Mesendoderm (in vitro differentiated cells): ENCODE data around the gene SLC25A51.
A peak's percentile ranks its signal among the peaks of the same experiment; 100 is the strongest.

ENCODE experiments used
- DNase-seq: peaks from one replicate; pipeline ENCODE4 v3.0.0; 2013
- H2AK5ac ChIP-seq: 2 replicates; pipeline ENCODE4 v1.6.1; 2013; ENCODE audit warnings: low read length, inconsistent platforms
- H2BK120ac ChIP-seq: 2 replicates; pipeline ENCODE4 v1.6.1; 2013; ENCODE audit warnings: low read depth, mild to moderate bottlenecking, low read length, moderate library complexity, mixed read lengths
- H2BK15ac ChIP-seq: replicated peaks from 2 replicates; pipeline ENCODE4 v1.6.1; 2013; ENCODE audit warnings: low read depth, mild to moderate bottlenecking, moderate library complexity
- H2BK5ac ChIP-seq: 2 replicates; pipeline ENCODE4 v1.6.1; 2013; ENCODE audit warnings: low read length, inconsistent platforms
- H3K18ac ChIP-seq: 2 replicates; pipeline ENCODE4 v1.6.1; 2013; ENCODE audit warnings: mild to moderate bottlenecking, low read length, mixed read lengths
- H3K23ac ChIP-seq: one replicate; pipeline ENCODE4 v1.6.1; 2013; ENCODE audit warnings: low read length
- H3K27ac ChIP-seq: 2 replicates; pipeline ENCODE4 v1.5.1; 2013; ENCODE audit warnings: low read depth, mild to moderate bottlenecking, inconsistent platforms, low read length, moderate library complexity
- H3K27me3 ChIP-seq: 2 replicates; pipeline ENCODE4 v1.6.1; 2013; ENCODE audit warnings: low read length, control low read depth, mild to moderate bottlenecking, inconsistent platforms; ENCODE audit not compliant: insufficient read depth, poor library complexity
- H3K36me3 ChIP-seq: 2 replicates; pipeline ENCODE4 v1.6.1; 2013; ENCODE audit warnings: low read length, inconsistent platforms; ENCODE audit not compliant: control insufficient read depth, insufficient read depth
- H3K4ac ChIP-seq: one replicate; pipeline ENCODE4 v1.6.1; 2013; ENCODE audit warnings: low read depth, mild to moderate bottlenecking, low read length, moderate library complexity
- H3K4me1 ChIP-seq: 2 replicates; pipeline ENCODE4 v1.6.1; 2013; ENCODE audit warnings: low read depth, low read length, inconsistent platforms; ENCODE audit not compliant: control insufficient read depth
- H3K4me2 ChIP-seq: 2 replicates; pipeline ENCODE4 v1.6.1; 2013; ENCODE audit warnings: low read length
- H3K4me3 ChIP-seq: 2 replicates; pipeline ENCODE4 v1.5.1; 2013; ENCODE audit warnings: mild to moderate bottlenecking, low read length
- H3K56ac ChIP-seq: one replicate; pipeline ENCODE4 v1.6.1; 2013; ENCODE audit warnings: low read length
- H3K79me1 ChIP-seq: 2 replicates; pipeline ENCODE4 v1.6.1; 2013; ENCODE audit warnings: low read length, inconsistent platforms
- H3K79me2 ChIP-seq: 2 replicates; pipeline ENCODE4 v1.6.1; 2013; ENCODE audit warnings: mild to moderate bottlenecking, low read length; ENCODE audit not compliant: control insufficient read depth, insufficient read depth
- H3K9ac ChIP-seq: 2 replicates; pipeline ENCODE4 v1.6.1; 2013; ENCODE audit warnings: low read length, inconsistent platforms
- H4K5ac ChIP-seq: one replicate; pipeline ENCODE4 v1.6.1; 2013; ENCODE audit warnings: low read length
- H4K8ac ChIP-seq: one replicate; pipeline ENCODE4 v1.6.1; 2013; ENCODE audit warnings: low read depth, mild to moderate bottlenecking, control low read depth, low read length, moderate library complexity
- WGBS: extraction: QIAGEN DNeasy Blood & Tissue Kit; methylation state at CpG from one replicate; pipeline ENCODE4 v1.1.7; 2013; ENCODE audit warnings: low lambda C conversion rate, missing lambda C conversion rate; ENCODE audit not compliant: insufficient coverage; ENCODE audit errors: extremely low coverage; 5-methylcytosine and 5-hydroxymethylcytosine counted together

SLC25A51 gene

DNA sequence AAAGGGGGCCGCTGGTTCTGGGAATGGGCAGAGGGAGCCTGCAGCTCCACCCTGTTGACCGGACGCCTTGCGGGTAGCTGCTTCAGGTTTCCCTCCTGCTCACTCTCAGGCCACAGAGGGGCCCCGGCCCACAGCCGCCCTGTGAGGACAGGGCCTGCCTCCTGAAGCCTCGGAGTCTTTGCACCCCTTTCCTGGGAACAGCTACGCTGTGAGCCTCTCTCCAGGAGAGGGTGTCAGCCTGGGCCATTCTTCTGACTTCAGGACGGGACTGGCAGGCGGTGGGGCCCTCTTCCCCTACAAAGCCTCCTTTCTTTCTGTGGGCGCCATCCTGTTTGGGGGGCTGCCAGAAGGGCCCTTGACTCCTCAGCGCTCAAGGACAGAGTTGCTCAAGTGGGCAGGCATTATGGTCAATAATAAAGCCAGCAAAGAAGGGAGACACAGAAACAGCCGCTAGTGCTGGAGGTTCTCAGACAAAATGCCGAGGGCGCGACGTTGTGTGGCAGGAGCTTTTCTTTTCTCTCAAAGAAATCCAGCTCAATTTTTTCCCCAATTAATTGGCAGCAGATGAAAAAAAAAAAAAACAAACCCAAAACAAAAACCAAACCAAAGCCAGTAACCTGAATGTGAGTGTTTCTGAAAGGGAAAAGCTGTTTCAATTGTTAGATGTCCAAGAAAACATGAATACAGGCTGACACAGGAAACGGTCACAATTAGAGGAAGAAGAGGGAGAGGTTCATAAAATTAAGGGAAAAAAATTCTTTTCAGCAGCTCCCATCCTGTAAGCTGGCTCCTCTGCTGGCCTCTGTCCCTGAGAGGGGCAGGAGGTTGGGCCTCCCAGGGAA is 12.8 kb upstream of the SLC25A51 start:
- H3K36me3 ChIP-seq = peaks cover 3% of the 10 kb centered on the region
- no peak overlapping the region for H3K23ac ChIP-seq
- no peak overlapping the region for H3K56ac ChIP-seq
- H3K4me3 ChIP-seq = no peak overlapping the region
- no peak overlapping the region for H3K27ac ChIP-seq
- no peak overlapping the region for H2BK15ac ChIP-seq
- no peak overlapping the region for H4K8ac ChIP-seq
- no peak for DNase-seq
- H3K4me2 ChIP-seq = no peak overlapping the region
- no peak overlapping the region for H3K9ac ChIP-seq
- no peak overlapping the region for H3K18ac ChIP-seq
- no CpG with 5 or more reads among the region's 18 CpGs for WGBS
- H3K27me3 ChIP-seq = no peaks in the 10 kb centered on the region
- H2BK5ac ChIP-seq = no peak overlapping the region
- H3K79me2 ChIP-seq = no peaks in the 10 kb centered on the region
- peaks cover 1% of the 10 kb centered on the region for H3K79me1 ChIP-seq
- H2AK5ac ChIP-seq = no peak overlapping the region
- H3K4ac ChIP-seq = no peak overlapping the region
- no peak overlapping the region for H4K5ac ChIP-seq
- H3K4me1 ChIP-seq = no peaks in the 10 kb centered on the region
- no peak overlapping the region for H2BK120ac ChIP-seq

DNA sequence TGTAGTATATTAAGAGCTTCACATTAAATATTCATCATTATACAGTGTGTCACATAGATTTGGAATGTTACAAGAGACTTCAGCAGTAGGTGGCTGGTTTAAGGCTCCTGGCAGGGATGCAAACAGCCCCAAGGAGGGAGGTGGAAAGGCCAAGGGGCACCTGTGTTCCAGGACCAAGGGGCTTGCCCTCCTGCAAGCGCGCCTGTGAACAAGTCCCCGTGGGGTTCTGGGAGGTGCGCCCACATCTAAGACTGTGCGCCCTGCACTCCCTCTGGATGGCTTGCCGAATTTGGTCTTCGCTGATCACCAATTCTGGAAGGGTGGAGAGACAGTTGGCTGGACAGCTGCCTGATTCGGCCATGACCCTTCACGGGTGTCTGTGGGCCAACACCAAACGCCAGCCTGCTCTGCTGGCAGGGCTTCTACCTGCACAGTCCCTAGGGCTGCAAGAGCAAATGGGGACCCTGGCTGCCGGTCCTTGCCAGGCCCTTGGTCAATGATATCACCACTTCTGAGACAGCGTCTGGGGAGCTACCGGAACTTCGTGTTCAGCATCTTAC is 12.1 kb upstream of the SLC25A51 start:
- H3K79me1 ChIP-seq = no peaks in the 10 kb centered on the region
- H3K18ac ChIP-seq = no peak overlapping the region
- no peak overlapping the region for H3K23ac ChIP-seq
- no peak overlapping the region for H2BK120ac ChIP-seq
- no peak overlapping the region for H3K9ac ChIP-seq
- H3K36me3 ChIP-seq = peaks cover 3% of the 10 kb centered on the region
- no peak overlapping the region for H4K5ac ChIP-seq
- no peak overlapping the region for H3K4ac ChIP-seq
- H3K56ac ChIP-seq = no peak overlapping the region
- WGBS = no CpG with 5 or more reads among the region's 14 CpGs
- H3K79me2 ChIP-seq = no peaks in the 10 kb centered on the region
- H3K27ac ChIP-seq = no peak overlapping the region
- no peaks in the 10 kb centered on the region for H3K27me3 ChIP-seq
- H4K8ac ChIP-seq = no peak overlapping the region
- H3K4me3 ChIP-seq = no peak overlapping the region
- no peak overlapping the region for H2AK5ac ChIP-seq
- H2BK5ac ChIP-seq = no peak overlapping the region
- DNase-seq = no peak
- H2BK15ac ChIP-seq = no peak overlapping the region
- no peaks in the 10 kb centered on the region for H3K4me1 ChIP-seq
- H3K4me2 ChIP-seq = no peak overlapping the region

DNA sequence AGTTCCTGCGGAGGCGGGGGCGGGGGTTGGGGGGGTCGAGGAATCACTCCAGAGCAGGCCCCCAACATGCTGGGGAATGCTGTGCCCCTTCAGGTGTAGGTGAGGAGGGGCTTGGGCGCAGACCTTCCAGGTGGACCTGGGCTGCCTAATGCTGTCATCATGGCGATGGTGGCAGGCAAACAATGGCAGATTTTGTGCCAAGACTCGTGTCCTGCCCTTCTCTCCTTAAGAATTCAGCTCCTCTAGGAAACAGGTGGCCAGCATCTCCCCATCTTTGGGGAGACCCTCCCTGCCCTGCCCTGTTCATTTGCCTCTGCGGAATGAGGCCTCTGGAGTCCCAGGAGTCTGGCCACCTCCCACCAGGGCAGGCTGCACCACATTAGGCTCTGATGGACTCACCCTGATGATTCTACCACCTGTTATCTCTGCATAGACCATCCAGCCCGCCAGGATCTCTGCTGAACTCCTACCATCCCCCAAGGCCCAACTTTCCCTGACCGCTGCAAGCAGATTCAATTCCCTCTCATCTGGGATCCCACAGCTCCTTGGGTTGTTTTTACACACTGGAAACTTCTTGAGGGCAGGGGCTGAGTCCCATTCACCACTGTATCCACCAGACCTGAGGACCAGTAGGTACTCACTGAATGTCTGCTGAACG is 10.9 kb upstream of the SLC25A51 start:
- H3K4me3 ChIP-seq = no peak overlapping the region
- DNase-seq = no peak
- H2BK5ac ChIP-seq = no peak overlapping the region
- no peak overlapping the region for H3K23ac ChIP-seq
- H2BK15ac ChIP-seq = no peak overlapping the region
- H3K4me1 ChIP-seq = no peaks in the 10 kb centered on the region
- no peak overlapping the region for H4K8ac ChIP-seq
- H3K18ac ChIP-seq = no peak overlapping the region
- no peak overlapping the region for H3K56ac ChIP-seq
- no CpG with 5 or more reads among the region's 11 CpGs for WGBS
- H2AK5ac ChIP-seq = no peak overlapping the region
- no peak overlapping the region for H2BK120ac ChIP-seq
- H3K79me2 ChIP-seq = no peaks in the 10 kb centered on the region
- no peak overlapping the region for H4K5ac ChIP-seq
- H3K9ac ChIP-seq = no peak overlapping the region
- no peak overlapping the region for H3K27ac ChIP-seq
- H3K79me1 ChIP-seq = no peaks in the 10 kb centered on the region
- no peaks in the 10 kb centered on the region for H3K27me3 ChIP-seq
- H3K4ac ChIP-seq = no peak overlapping the region
- H3K36me3 ChIP-seq = peaks cover 3% of the 10 kb centered on the region
- H3K4me2 ChIP-seq = no peak overlapping the region

DNA sequence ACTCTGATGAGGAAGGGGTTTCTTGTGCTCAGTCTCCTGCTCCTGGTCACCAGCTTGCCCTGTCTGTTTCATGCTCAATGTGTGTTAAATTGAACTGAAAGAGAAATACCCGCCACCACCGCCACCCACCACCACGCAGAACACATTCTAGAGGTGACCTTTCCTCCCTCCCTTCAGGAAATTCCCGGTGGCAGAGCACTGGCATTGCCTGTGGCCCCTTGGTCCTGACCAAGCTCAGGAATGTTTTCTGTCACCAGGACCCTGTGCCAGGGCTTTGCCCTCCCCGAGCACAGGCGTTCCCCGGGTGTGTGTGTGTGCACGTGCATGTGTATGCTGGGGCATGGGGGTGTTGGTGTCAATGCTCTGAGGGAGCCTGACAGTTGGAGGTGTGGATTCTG is 10.2 kb upstream of the SLC25A51 start:
- H3K4me3 ChIP-seq = no peak overlapping the region
- H3K79me2 ChIP-seq = no peaks in the 10 kb centered on the region
- no peak overlapping the region for H2BK5ac ChIP-seq
- no peak overlapping the region for H2AK5ac ChIP-seq
- no peak for DNase-seq
- no peak overlapping the region for H3K4me2 ChIP-seq
- H3K27ac ChIP-seq = no peak overlapping the region
- H3K56ac ChIP-seq = no peak overlapping the region
- no peak overlapping the region for H4K5ac ChIP-seq
- H3K79me1 ChIP-seq = no peaks in the 10 kb centered on the region
- peaks cover 3% of the 10 kb centered on the region for H3K36me3 ChIP-seq
- H4K8ac ChIP-seq = no peak overlapping the region
- H3K18ac ChIP-seq = no peak overlapping the region
- no peaks in the 10 kb centered on the region for H3K4me1 ChIP-seq
- no peak overlapping the region for H3K4ac ChIP-seq
- H3K9ac ChIP-seq = no peak overlapping the region
- H3K27me3 ChIP-seq = no peaks in the 10 kb centered on the region
- no peak overlapping the region for H2BK15ac ChIP-seq
- no CpG with 5 or more reads among the region's 8 CpGs for WGBS
- no peak overlapping the region for H3K23ac ChIP-seq
- no peak overlapping the region for H2BK120ac ChIP-seq

DNA sequence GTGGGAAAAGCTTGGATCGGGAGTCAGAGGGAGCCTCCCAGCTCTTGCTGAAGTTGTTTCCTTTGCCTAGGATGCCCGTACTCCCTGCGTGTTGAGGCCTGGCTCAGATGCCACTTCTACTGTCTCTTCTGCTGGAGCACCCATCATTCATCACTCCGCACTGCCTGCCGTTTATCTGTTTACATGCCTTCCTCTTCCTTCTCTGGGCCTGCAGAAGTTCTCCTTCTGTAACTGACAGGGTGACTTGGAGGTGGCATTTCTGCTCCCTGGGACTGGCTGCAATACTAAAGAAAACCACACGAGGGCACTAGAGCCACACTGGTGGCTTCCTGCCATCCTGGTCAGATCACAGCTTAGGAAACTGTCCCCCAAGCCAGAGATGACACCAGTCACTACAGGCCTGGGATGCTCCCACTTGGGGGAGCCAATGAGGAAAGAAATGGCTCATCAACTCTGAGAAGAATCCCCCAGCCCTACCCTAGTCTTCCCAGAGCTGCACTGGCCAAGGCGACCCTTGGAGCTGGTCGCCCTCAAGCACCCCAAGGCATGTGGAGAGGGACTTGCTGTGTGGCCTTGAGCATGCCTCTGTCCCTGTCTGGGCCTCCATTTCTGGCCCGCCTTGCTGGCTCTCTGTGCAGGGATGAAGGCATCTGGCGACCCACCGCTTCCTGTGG is 9.7 kb upstream of the SLC25A51 start:
- Histone ChIP-seq H3K27ac (no peak overlapping the region), H2BK15ac (no peak overlapping the region), H3K4me1 (no peaks in the 10 kb centered on the region), H3K79me1 (no peaks in the 10 kb centered on the region), H3K4me2 (no peak overlapping the region), H3K79me2 (no peaks in the 10 kb centered on the region), H4K8ac (no peak overlapping the region), H3K4me3 (no peak overlapping the region), H4K5ac (no peak overlapping the region), H3K4ac (no peak overlapping the region), H3K27me3 (no peaks in the 10 kb centered on the region), H2BK5ac (no peak overlapping the region), H3K36me3 (peaks cover 3% of the 10 kb centered on the region), H3K23ac (no peak overlapping the region), H3K56ac (no peak overlapping the region), H3K18ac (no peak overlapping the region), H2AK5ac (no peak overlapping the region), H3K9ac (no peak overlapping the region), H2BK120ac (no peak overlapping the region)
- no CpG with 5 or more reads among the region's 11 CpGs for WGBS
- DNase-seq = peak; percentile 95
